Vagina (tissue), 2 donors: ENCODE data around the gene CGB3.

Experiments used
- CTCF ChIP-seq, 3 experiments: fragments of 450-650 bp in 2 of 3; fragments of 200-600 bp in 1 of 3; sonication (generic) in 1 of 3; IDR thresholded peaks; one replicate each; pipeline ENCODE4 v1.5.1; 2017 to 2019; ENCODE audit warnings: antibody characterized with exemption in 3 of 3, mild to moderate bottlenecking in 2 of 3, moderate library complexity in 2 of 3
- POLR2AphosphoS5 ChIP-seq, 2 donors: sonication (generic); formaldehyde crosslinking; IDR thresholded peaks; one replicate each; pipeline ENCODE4 v1.9.0; 2017; ENCODE audit warnings: antibody characterized with exemption in 2 of 2, mild to moderate bottlenecking in 2 of 2, low read depth in 1 of 2; ENCODE audit not compliant: insufficient read depth in 1 of 2

GRCh38 chr19:49061000-49061399, 36.9 kb upstream of the CGB3 start:
- TF ChIP-seq POLR2AphosphoS5 (IDR thresholded peaks at IDR 0.05; ENCODE audit: insufficient read depth in 1 of 2, low read depth in 1 of 2) (no peak), CTCF (IDR thresholded peaks at IDR 0.05) (no peak)
